ENCODE measurements around the gene DYNC1I1. TPM values are rescaled to one million over a fixed set of nuclear protein-coding genes. Genes with fewer than 3 reads are reported as not detected.

DYNC1I1 gene
- total RNA-seq, 1 experiment from 2014 or later, result 3.6 TPM

DNA sequence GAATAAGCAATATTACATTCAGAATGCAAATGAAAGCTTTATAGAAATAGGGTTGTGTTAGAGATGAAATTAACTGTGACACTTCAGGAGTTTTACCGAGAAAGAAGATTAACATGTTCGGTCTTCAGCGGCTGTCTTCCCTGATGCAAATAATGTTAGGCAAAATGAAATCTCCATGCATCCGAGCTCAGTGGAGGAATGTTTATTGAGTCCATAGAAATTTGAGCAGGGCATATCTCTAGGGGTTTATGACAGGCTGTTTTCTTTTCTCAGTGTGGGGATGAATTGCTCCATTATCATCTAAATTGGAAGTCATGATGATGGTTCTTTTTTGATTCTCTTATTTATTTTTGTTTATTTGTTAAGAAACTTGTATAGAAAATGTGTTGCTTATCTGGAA, 31.7 kb downstream of the DYNC1I1 start:
- ChIA-PET CTCF (no interaction called here), POLR2A (ENCODE audit: low non-redundant PET) (no interaction called here)
- Histone ChIP-seq H3K36me3 (ENCODE audit: insufficient read depth, low read length, poor library complexity, severe bottlenecking) (no peaks in the 10 kb centered on the region), H3K4me3 (ENCODE audit: low read depth, low read length, poor library complexity, severe bottlenecking) (no peak overlapping the region), H3K9me3 (ENCODE audit: low read depth, low read length, poor library complexity, severe bottlenecking) (no peaks in the 10 kb centered on the region), H3K27ac (ENCODE audit: low read depth, low read length, poor library complexity, severe bottlenecking) (no peak overlapping the region), H3K27me3 (replicated peaks; ENCODE audit: insufficient read depth, low read depth, low read length, poor library complexity) (no peaks in the 10 kb centered on the region), H3K4me1 (ENCODE audit: insufficient read depth, low read length, poor library complexity, severe bottlenecking) (no peaks in the 10 kb centered on the region)
- no peak for DNase-seq (ENCODE audit: low spot score)
- intact Hi-C loops (cut with micrococcal nuclease; ENCODE audit: unreplicated experiment), result no loop called here
- TF ChIP-seq CTCF (conservative IDR thresholded peaks at IDR 0.05; ENCODE audit: low read depth, low read length), result no peak
- TF ChIP-seq EZH2 (IDR thresholded peaks at IDR 0.05; ENCODE audit: borderline replicate concordance, low read depth, low read length, poor library complexity, severe bottlenecking), result no peak
- no TSS peak for BruUV-seq (replicated peaks)

GRCh38 chr7:95805909-95806308, 33.6 kb downstream of the DYNC1I1 start:
- BruUV-seq (replicated peaks), result no TSS peak
- Histone ChIP-seq H3K27me3 (replicated peaks; ENCODE audit: insufficient read depth, low read depth, low read length, poor library complexity) (no peaks in the 10 kb centered on the region), H3K27ac (ENCODE audit: low read depth, low read length, poor library complexity, severe bottlenecking) (no peak overlapping the region), H3K9me3 (ENCODE audit: low read depth, low read length, poor library complexity, severe bottlenecking) (no peaks in the 10 kb centered on the region), H3K4me3 (ENCODE audit: low read depth, low read length, poor library complexity, severe bottlenecking) (no peak overlapping the region), H3K4me1 (ENCODE audit: insufficient read depth, low read length, poor library complexity, severe bottlenecking) (no peaks in the 10 kb centered on the region), H3K36me3 (ENCODE audit: insufficient read depth, low read length, poor library complexity, severe bottlenecking) (no peaks in the 10 kb centered on the region)
- ChIA-PET POLR2A (ENCODE audit: low non-redundant PET) (no interaction called here), CTCF (no interaction called here)
- TF ChIP-seq EZH2 (IDR thresholded peaks at IDR 0.05; ENCODE audit: borderline replicate concordance, low read depth, low read length, poor library complexity, severe bottlenecking), result no peak
- no peak for TF ChIP-seq CTCF (conservative IDR thresholded peaks at IDR 0.05; ENCODE audit: low read depth, low read length)
- intact Hi-C loops (cut with micrococcal nuclease; ENCODE audit: unreplicated experiment), result no loop called here
- no peak for DNase-seq (ENCODE audit: low spot score)

DNA sequence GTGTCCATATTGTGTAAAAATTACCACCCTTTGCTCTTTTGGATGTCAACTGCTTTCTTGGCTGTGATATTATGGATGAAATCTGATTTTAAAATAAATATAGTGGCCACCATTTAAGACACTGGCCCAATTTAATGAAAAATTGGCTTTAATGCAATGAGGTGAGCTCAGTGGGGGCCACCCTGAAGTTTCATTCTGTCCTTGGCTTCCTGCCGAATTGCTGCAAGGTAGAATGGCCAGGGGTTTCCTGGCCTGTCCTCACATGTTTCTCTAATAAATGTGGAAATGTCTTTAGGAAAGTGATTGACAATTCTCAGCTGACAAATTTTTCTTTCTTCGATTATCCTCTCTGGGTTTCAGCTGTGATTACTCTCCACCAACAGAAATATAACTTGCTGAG, 36.0 kb downstream of the DYNC1I1 start:
- TF ChIP-seq EZH2 (IDR thresholded peaks at IDR 0.05; ENCODE audit: borderline replicate concordance, low read depth, low read length, poor library complexity, severe bottlenecking) (no peak), CTCF (conservative IDR thresholded peaks at IDR 0.05; ENCODE audit: low read depth, low read length) (no peak)
- DNase-seq (ENCODE audit: low spot score), result no peak
- Histone ChIP-seq H3K36me3 (ENCODE audit: insufficient read depth, low read length, poor library complexity, severe bottlenecking) (no peaks in the 10 kb centered on the region), H3K27ac (ENCODE audit: low read depth, low read length, poor library complexity, severe bottlenecking) (no peak overlapping the region), H3K27me3 (replicated peaks; ENCODE audit: insufficient read depth, low read depth, low read length, poor library complexity) (no peaks in the 10 kb centered on the region), H3K9me3 (ENCODE audit: low read depth, low read length, poor library complexity, severe bottlenecking) (no peaks in the 10 kb centered on the region), H3K4me1 (ENCODE audit: insufficient read depth, low read length, poor library complexity, severe bottlenecking) (peaks cover 12% of the 10 kb centered on the region), H3K4me3 (ENCODE audit: low read depth, low read length, poor library complexity, severe bottlenecking) (no peak overlapping the region)
- intact Hi-C loops (cut with micrococcal nuclease; ENCODE audit: unreplicated experiment), result no loop called here
- BruUV-seq (replicated peaks), result no TSS peak
- CTCF ChIA-PET, result no interaction called here
- POLR2A ChIA-PET (ENCODE audit: low non-redundant PET), result no interaction called here

Data from A673 (cell line).